Middle frontal gyrus (tissue), 1 donor: ENCODE results near the gene KRTAP1-5.
"Not testable (repeated sequence)": the region's sequence is repeated elsewhere in the genome, so short reads cannot be mapped to it uniquely, and the experiment has no call there.

Source experiments
- DNase-seq: peaks from one replicate; pipeline ENCODE4 v3.0.0-alpha.2; 2015; ENCODE audit warnings: low spot score; ENCODE audit errors: extremely low spot score

Gene KRTAP1-5

GRCh38 chr17:41026715-41027471 is at the start of gene KRTAP1-5:
Gene KRTAP1-5, minus strand, starts transcription at chr17:41027208. Its CDS starts 53 bp downstream, at chr17:41027155.
- no peak for DNase-seq

- no peak for DNase-seq
Observed at GRCh38 chr17:41076788-41077187, 49.8 kb upstream of the KRTAP1-5 start.

GRCh38 chr17:41073676-41074075 is 46.7 kb upstream of the KRTAP1-5 start:
- DNase-seq, result no peak

GRCh38 chr17:41071606-41072360 is 44.8 kb upstream of the KRTAP1-5 start:
- DNase-seq, result no peak

- no peak for DNase-seq
Observed at GRCh38 chr17:41069031-41069430, 42.0 kb upstream of the KRTAP1-5 start.

- no peak for DNase-seq
Observed at GRCh38 chr17:41067281-41067680, 40.3 kb upstream of the KRTAP1-5 start.

GRCh38 chr17:41065829-41066624 is 39.0 kb upstream of the KRTAP1-5 start, which contains the start of gene KRTAP2-4:
Gene KRTAP2-4, minus strand, starts transcription at chr17:41065879. Its CDS starts 34 bp downstream, at chr17:41065845.
- DNase-seq, result no peak

- not testable (repeated sequence) for DNase-seq
Observed at GRCh38 chr17:41065016-41065689, 38.1 kb upstream of the KRTAP1-5 start.

- no peak for DNase-seq
Observed at GRCh38 chr17:41064301-41064700, 37.3 kb upstream of the KRTAP1-5 start.

- DNase-seq, result no peak
Observed at GRCh38 chr17:41063449-41063848, 36.4 kb upstream of the KRTAP1-5 start.

GRCh38 chr17:41061964-41062363 is 35.0 kb upstream of the KRTAP1-5 start:
- DNase-seq, result no peak

GRCh38 chr17:41060052-41060604 is 33.1 kb upstream of the KRTAP1-5 start, which contains the start of gene KRTAP2-3:
Gene KRTAP2-3, minus strand, starts transcription at chr17:41060114. Its CDS starts 64 bp downstream, at chr17:41060050.
- no peak for DNase-seq

- DNase-seq, result not testable (repeated sequence)
Observed at GRCh38 chr17:41059276-41060051, 32.5 kb upstream of the KRTAP1-5 start.

GRCh38 chr17:41058741-41059140 is 31.7 kb upstream of the KRTAP1-5 start:
- no peak for DNase-seq

- no peak for DNase-seq
Observed at GRCh38 chr17:41057547-41057946, 30.5 kb upstream of the KRTAP1-5 start.

GRCh38 chr17:41055130-41055529 is 28.1 kb upstream of the KRTAP1-5 start, which contains the start of gene KRTAP2-2:
Gene KRTAP2-2, minus strand, starts transcription at chr17:41055230. Its CDS starts 19 bp downstream, at chr17:41055211.
- not testable (repeated sequence) for DNase-seq

GRCh38 chr17:41054556-41054955 is 27.5 kb upstream of the KRTAP1-5 start:
- not testable (repeated sequence) for DNase-seq

GRCh38 chr17:41054025-41054424 is 27.0 kb upstream of the KRTAP1-5 start:
- DNase-seq, result no peak

GRCh38 chr17:41052566-41052965 is 25.6 kb upstream of the KRTAP1-5 start:
- DNase-seq, result no peak

GRCh38 chr17:41049110-41049509 is 22.1 kb upstream of the KRTAP1-5 start:
- no peak for DNase-seq
